ENCODE measurements around the gene USH2A.

Gene USH2A

DNA sequence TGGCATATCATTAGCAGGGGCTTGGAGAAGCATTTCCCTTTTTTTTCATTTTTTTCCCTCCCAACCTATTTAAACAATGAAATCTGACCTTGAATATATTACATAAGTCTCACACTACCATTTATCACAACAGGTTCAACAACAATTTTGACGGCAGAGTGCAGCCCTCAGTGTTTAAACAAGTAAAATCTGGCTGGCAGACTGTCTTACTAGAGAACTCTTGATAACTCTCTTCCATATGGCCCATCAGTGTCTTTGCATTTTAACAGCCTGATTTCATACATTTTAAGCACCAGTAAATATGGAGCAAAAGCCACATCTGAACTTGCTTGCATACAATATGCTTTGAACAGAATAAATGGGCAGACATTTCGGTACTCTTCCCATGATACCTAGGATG lies 643.1 kb downstream of the USH2A start:
- no peaks in the 10 kb centered on the region for H3K36me3 ChIP-seq (ENCODE audit: control insufficient read depth in 2 of 2, insufficient read depth in 1 of 2, low read length in 2 of 2)
- TF ChIP-seq GLIS2 (tag by site-specific recombination; IDR thresholded peaks at IDR 0.05) (no peak), ZNF157 (tag by site-specific recombination; IDR thresholded peaks at IDR 0.05) (no peak)
- CTCF ChIA-PET = no interaction called here
- no peaks in the 10 kb centered on the region for H3K9me3 ChIP-seq (ENCODE audit: control insufficient read depth, insufficient read depth, low read depth, low read length)
- H3K4me3 ChIP-seq (ENCODE audit: low read depth, low read length) = no peak overlapping the region
- POLR2A ChIA-PET = no interaction called here
- H3K27ac ChIP-seq (ENCODE audit: extremely low read depth, low read depth, low read length) = no peak overlapping the region
- H3K4me1 ChIP-seq (ENCODE audit: control insufficient read depth, insufficient read depth, low read length) = no peaks in the 10 kb centered on the region

DNA sequence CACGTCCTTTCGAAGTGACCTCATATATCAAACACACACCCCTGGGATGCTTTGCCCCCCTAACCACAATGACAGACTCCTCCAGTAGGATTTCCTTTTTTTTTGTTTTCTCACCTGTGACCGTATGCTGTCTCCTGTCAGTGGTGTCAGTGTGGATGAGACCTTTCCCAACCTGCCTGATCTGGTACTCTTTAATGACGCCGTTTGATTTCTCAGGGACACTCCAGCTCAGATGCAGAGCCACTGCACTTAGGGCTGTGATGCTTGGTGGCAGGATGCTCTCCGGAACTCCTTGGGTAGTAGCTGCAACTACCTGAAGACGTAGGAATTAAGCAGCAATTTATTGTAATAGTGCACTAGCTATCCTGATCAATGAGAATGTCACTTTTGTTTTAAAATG lies 643.5 kb downstream of the USH2A start:
- no peak for TF ChIP-seq ZNF626 (tag by site-specific recombination; IDR thresholded peaks at IDR 0.05)
- TF ChIP-seq, protein P1, sequence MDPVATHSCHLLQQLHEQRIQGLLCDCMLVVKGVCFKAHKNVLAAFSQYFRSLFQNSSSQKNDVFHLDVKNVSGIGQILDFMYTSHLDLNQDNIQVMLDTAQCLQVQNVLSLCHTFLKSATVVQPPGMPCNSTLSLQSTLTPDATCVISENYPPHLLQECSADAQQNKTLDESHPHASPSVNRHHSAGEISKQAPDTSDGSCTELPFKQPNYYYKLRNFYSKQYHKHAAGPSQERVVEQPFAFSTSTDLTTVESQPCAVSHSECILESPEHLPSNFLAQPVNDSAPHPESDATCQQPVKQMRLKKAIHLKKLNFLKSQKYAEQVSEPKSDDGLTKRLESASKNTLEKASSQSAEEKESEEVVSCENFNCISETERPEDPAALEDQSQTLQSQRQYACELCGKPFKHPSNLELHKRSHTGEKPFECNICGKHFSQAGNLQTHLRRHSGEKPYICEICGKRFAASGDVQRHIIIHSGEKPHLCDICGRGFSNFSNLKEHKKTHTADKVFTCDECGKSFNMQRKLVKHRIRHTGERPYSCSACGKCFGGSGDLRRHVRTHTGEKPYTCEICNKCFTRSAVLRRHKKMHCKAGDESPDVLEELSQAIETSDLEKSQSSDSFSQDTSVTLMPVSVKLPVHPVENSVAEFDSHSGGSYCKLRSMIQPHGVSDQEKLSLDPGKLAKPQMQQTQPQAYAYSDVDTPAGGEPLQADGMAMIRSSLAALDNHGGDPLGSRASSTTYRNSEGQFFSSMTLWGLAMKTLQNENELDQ (tag by site-specific recombination; IDR thresholded peaks at IDR 0.05; ENCODE audit: low read depth) = no peak
- no peak for TF ChIP-seq ZNF37A (tag by site-specific recombination; IDR thresholded peaks at IDR 0.05)
- no peak for TF ChIP-seq ZNF274 (IDR thresholded peaks at IDR 0.05; ENCODE audit: low read length)
- TF ChIP-seq ZNF274 (tag by site-specific recombination; IDR thresholded peaks at IDR 0.05; ENCODE audit: borderline replicate concordance) = no peak
- no peak for TF ChIP-seq ZNF426 (tag by site-specific recombination; IDR thresholded peaks at IDR 0.05)
- TF ChIP-seq, protein P2, sequence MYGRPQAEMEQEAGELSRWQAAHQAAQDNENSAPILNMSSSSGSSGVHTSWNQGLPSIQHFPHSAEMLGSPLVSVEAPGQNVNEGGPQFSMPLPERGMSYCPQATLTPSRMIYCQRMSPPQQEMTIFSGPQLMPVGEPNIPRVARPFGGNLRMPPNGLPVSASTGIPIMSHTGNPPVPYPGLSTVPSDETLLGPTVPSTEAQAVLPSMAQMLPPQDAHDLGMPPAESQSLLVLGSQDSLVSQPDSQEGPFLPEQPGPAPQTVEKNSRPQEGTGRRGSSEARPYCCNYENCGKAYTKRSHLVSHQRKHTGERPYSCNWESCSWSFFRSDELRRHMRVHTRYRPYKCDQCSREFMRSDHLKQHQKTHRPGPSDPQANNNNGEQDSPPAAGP (tag by site-specific recombination; IDR thresholded peaks at IDR 0.05) = no peak
- TF ChIP-seq, protein P3, sequence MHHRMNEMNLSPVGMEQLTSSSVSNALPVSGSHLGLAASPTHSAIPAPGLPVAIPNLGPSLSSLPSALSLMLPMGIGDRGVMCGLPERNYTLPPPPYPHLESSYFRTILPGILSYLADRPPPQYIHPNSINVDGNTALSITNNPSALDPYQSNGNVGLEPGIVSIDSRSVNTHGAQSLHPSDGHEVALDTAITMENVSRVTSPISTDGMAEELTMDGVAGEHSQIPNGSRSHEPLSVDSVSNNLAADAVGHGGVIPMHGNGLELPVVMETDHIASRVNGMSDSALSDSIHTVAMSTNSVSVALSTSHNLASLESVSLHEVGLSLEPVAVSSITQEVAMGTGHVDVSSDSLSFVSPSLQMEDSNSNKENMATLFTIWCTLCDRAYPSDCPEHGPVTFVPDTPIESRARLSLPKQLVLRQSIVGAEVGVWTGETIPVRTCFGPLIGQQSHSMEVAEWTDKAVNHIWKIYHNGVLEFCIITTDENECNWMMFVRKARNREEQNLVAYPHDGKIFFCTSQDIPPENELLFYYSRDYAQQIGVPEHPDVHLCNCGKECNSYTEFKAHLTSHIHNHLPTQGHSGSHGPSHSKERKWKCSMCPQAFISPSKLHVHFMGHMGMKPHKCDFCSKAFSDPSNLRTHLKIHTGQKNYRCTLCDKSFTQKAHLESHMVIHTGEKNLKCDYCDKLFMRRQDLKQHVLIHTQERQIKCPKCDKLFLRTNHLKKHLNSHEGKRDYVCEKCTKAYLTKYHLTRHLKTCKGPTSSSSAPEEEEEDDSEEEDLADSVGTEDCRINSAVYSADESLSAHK (tag by site-specific recombination; IDR thresholded peaks at IDR 0.05) = no peak
- TF ChIP-seq, protein P4, sequence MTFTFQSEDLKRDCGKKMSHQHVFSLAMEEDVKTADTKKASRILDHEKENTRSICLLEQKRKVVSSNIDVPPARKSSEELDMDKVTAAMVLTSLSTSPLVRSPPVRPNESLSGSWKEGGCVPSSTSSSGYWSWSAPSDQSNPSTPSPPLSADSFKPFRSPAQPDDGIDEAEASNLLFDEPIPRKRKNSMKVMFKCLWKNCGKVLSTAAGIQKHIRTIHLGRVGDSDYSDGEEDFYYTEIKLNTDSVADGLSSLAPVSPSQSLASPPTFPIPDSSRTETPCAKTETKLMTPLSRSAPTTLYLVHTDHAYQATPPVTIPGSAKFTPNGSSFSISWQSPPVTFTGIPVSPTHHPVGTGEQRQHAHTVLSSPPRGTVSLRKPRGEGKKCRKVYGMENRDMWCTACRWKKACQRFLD (tag by site-specific recombination; IDR thresholded peaks at IDR 0.05) = no peak
- TF ChIP-seq ZNF394 (tag by site-specific recombination; IDR thresholded peaks at IDR 0.05; ENCODE audit: borderline replicate concordance) = no peak
- TF ChIP-seq ZNF621 (tag by site-specific recombination; IDR thresholded peaks at IDR 0.05) = no peak
- no peak for TF ChIP-seq ZNF777 (tag by site-specific recombination; IDR thresholded peaks at IDR 0.05; ENCODE audit: borderline replicate concordance)
- TF ChIP-seq ZFP69B (tag by site-specific recombination; IDR thresholded peaks at IDR 0.05) = no peak
- Histone ChIP-seq H3K4me1 (ENCODE audit: control insufficient read depth, insufficient read depth, low read length) (no peaks in the 10 kb centered on the region), H3K4me3 (ENCODE audit: low read depth, low read length) (no peak overlapping the region), H3K9me3 (ENCODE audit: control insufficient read depth, insufficient read depth, low read depth, low read length) (no peaks in the 10 kb centered on the region), H3K27ac (ENCODE audit: extremely low read depth, low read depth, low read length) (no peak overlapping the region), H3K36me3 (ENCODE audit: control insufficient read depth in 2 of 2, insufficient read depth in 1 of 2, low read length in 2 of 2) (no peaks in the 10 kb centered on the region)
- POLR2A ChIA-PET = no interaction called here
- CTCF ChIA-PET = interaction anchor here (0.6 kb wide), 1 partner anchor 1990 kb away, joined by 3 read pairs; no protein-coding TSS in a partner anchor

DNA sequence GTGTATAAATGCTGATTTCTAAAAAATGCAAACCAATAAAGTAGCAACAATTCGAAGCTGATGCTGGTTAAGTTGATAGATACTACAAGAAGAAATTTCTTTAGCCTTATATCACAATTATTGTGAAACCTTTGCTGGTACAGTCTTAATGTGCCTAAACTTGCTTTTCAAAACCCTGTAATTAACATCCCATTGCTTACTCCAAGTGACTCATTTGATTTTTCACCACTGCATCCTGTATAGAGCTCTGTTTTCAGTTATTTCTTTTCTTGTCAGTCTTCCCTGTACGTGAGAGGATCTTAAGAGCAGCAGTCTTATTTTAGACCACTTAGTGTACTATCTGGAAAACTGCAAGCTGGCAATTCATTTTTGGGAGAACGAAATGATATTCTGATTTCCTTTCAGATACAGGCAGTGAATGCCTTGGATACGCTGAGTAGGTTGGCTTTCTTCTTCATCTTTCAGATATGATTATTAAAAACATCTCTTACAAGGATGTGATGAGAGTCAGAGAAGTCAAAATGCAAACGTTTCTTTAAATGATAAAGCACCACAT lies 645.8 kb downstream of the USH2A start:
- H3K9me3 ChIP-seq (ENCODE audit: control insufficient read depth, insufficient read depth, low read depth, low read length) = no peaks in the 10 kb centered on the region
- H3K4me3 ChIP-seq (ENCODE audit: low read depth, low read length) = no peak overlapping the region
- H3K36me3 ChIP-seq (ENCODE audit: control insufficient read depth in 2 of 2, insufficient read depth in 1 of 2, low read length in 2 of 2) = no peaks in the 10 kb centered on the region
- ChIA-PET POLR2A (no interaction called here), CTCF (no interaction called here)
- no peak overlapping the region for H3K27ac ChIP-seq (ENCODE audit: extremely low read depth, low read depth, low read length)
- H3K4me1 ChIP-seq (ENCODE audit: control insufficient read depth, insufficient read depth, low read length) = no peaks in the 10 kb centered on the region
- TF ChIP-seq ZNF600 (tag by site-specific recombination; IDR thresholded peaks at IDR 0.05) = no peak
- TF ChIP-seq ZNF843 (tag by site-specific recombination; IDR thresholded peaks at IDR 0.05) = no peak
- no peak for TF ChIP-seq ZNF266 (tag by site-specific recombination; IDR thresholded peaks at IDR 0.05; ENCODE audit: low read depth)
- TF ChIP-seq OSR2 (tag by site-specific recombination; IDR thresholded peaks at IDR 0.05) = no peak
- TF ChIP-seq, protein P5, sequence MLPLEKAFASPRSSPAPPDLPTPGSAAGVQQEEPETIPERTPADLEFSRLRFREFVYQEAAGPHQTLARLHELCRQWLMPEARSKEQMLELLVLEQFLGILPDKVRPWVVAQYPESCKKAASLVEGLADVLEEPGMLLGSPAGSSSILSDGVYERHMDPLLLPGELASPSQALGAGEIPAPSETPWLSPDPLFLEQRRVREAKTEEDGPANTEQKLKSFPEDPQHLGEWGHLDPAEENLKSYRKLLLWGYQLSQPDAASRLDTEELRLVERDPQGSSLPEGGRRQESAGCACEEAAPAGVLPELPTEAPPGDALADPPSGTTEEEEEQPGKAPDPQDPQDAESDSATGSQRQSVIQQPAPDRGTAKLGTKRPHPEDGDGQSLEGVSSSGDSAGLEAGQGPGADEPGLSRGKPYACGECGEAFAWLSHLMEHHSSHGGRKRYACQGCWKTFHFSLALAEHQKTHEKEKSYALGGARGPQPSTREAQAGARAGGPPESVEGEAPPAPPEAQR (tag by site-specific recombination; IDR thresholded peaks at IDR 0.05) = no peak
- TF ChIP-seq ZFP69B (tag by site-specific recombination; IDR thresholded peaks at IDR 0.05) = no peak
- no peak for TF ChIP-seq ZNF214 (tag by site-specific recombination; IDR thresholded peaks at IDR 0.05; ENCODE audit: borderline replicate concordance)

Data from HEK293 (cell line).